K562 (cell line): ENCODE data around the gene CSTPP1. TPM values are rescaled to one million over a fixed set of nuclear protein-coding genes. Genes with fewer than 3 reads are reported as not detected.
A peak's percentile ranks its signal among the peaks of the same experiment; 100 is the strongest.

Experiments
- ARHGAP35 ChIP-seq: fragments of 450-650 bp; IDR thresholded peaks from 2 replicates; pipeline ENCODE4 v1.6.1; 2018; ENCODE audit not compliant: partially characterized antibody
- DACH1 ChIP-seq: fragments of 450-650 bp; IDR thresholded peaks from 2 replicates; pipeline ENCODE4 v1.6.1; 2018; ENCODE audit not compliant: partially characterized antibody
- ELK1 ChIP-seq: sonication (generic); formaldehyde crosslinking; IDR thresholded peaks from 2 replicates; pipeline ENCODE4 v1.8.1; 2022; ENCODE audit warnings: missing genetic modification reagents
- KDM2B ChIP-seq: fragments of 250-450 bp; sonication (Bioruptor Pico); IDR thresholded peaks from 2 replicates; pipeline ENCODE4 v1.8.0; 2021; ENCODE audit warnings: mild to moderate bottlenecking, moderate library complexity
- POU5F1 ChIP-seq: fragments of 150-350 bp; IDR thresholded peaks from 2 replicates; pipeline ENCODE4 v1.6.1; 2014; ENCODE audit warnings: borderline replicate concordance, low read length, low read depth, mild to moderate bottlenecking; ENCODE audit not compliant: partially characterized antibody
- PTRF ChIP-seq: fragments of 450-650 bp; IDR thresholded peaks from 2 replicates; pipeline ENCODE4 v1.6.1; 2016; ENCODE audit warnings: mild to moderate bottlenecking, missing genetic modification characterization, missing compliant biosample characterization
- ZFP36 ChIP-seq: fragments of 150-350 bp; IDR thresholded peaks from 2 replicates; pipeline ENCODE4 v1.6.1; 2018; ENCODE audit warnings: low read length, low read depth; ENCODE audit not compliant: partially characterized antibody
- polyA plus RNA-seq, 8 experiments: library from polyadenylated mRNA; depleted of rRNA in 4 of 8; stranded (reverse) in 5 of 8; unstranded in 3 of 8; fragments of >200 nt; fragmentation: Nextera tagmentation in 2 of 8; fragmentation: Illumina TruSeq in 1 of 8; extraction: Ambion mirVana in 2 of 8; extraction: Trizol in 1 of 8; gene quantifications; 2 replicates each; pipeline versions ENCODE4 v1.2.1 to v1.2.3, GENCODE V29; 2011 to 2014; ENCODE audit warnings: inconsistent platforms in 1 of 8, missing spikeins in 1 of 8
- total RNA-seq, 7 experiments: library from RNA; depleted of rRNA in 6 of 7; stranded (reverse); fragments of >200 nt in 6 of 7; fragmentation: Illumina TruSeq in 2 of 7; extraction: Trizol in 2 of 7; gene quantifications; 2 replicates each; pipeline versions ENCODE4 v1.2.1 to v1.2.3, GENCODE V29; 2011 to 2021; ENCODE audit warnings: low replicate concordance in 1 of 7
- TF ChIP-seq, protein P1 (sequence below), 2 experiments: IDR thresholded peaks in 1 of 2; conservative IDR thresholded peaks in 1 of 2; 2 replicates each; pipeline ENCODE4 v1.6.1; 2016; ENCODE audit warnings: low read depth in 2 of 2, mild to moderate bottlenecking in 1 of 2, missing compliant biosample characterization in 1 of 2, missing genetic modification characterization in 1 of 2, moderate library complexity in 1 of 2
- TF ChIP-seq, protein P2 (sequence below), 2 experiments: fragments of 450-650 bp; formaldehyde crosslinking in 1 of 2; IDR thresholded peaks; 2 replicates each; pipeline versions ENCODE4 v1.4.0 to v1.6.1; 2014 to 2020; ENCODE audit warnings: mild to moderate bottlenecking in 2 of 2, borderline replicate concordance in 1 of 2, low read depth in 1 of 2

CSTPP1 gene
- total and polyA plus RNA-seq, 9 of the 15 experiments (the other 6 are each of a cell fraction or from before 2014, with no cell fraction given): 6.5 to 17.8 (median 9.2) TPM

DNA sequence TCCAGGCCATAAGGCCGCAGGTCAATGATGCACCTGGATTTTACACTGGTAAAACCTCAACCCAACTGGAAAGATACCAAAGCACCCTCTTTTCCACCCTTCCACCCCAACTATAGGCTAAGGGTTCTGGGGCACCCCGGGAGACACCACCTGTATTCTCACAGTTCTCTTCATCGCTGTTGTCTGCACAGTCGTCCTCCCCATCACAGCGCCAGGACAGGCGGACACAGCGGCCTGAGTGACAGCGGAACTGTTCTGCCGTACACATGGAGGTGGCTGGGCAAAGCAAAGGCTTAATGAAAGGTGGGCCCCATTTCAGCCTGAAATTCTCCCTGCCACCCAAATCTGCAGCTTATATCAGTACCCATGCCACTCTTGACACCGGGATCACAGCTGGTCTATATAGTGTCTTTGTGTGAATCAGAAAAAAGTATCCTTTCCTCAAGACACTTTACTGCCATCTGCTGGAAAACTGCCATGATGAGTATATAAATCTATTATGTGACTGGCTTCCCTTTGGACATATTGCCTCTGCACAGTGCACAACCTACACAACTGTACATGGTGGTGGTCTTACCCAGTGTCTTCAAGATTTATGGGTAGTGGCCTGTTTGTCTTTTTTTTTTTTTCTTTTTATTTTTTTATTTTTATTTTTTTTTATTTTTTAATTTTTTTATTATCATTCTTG, 39.7 kb upstream of the CSTPP1 start (continued):
- TF ChIP-seq, protein P1, sequence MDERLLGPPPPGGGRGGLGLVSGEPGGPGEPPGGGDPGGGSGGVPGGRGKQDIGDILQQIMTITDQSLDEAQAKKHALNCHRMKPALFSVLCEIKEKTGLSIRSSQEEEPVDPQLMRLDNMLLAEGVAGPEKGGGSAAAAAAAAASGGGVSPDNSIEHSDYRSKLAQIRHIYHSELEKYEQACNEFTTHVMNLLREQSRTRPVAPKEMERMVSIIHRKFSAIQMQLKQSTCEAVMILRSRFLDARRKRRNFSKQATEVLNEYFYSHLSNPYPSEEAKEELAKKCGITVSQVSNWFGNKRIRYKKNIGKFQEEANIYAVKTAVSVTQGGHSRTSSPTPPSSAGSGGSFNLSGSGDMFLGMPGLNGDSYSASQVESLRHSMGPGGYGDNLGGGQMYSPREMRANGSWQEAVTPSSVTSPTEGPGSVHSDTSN (CRISPR knock-in tag; IDR thresholded peaks at IDR 0.05; ENCODE audit: low read depth): no peak
- TF ChIP-seq, protein P1 (tag; conservative IDR thresholded peaks at IDR 0.05; ENCODE audit: low read depth): peak; percentile 62
- TF ChIP-seq ZFP36 (no peak), ELK1 (CRISPR knock-in tag) (no peak), POU5F1 (no peak), ARHGAP35 (no peak), DACH1 (peak; percentile 12), KDM2B (CRISPR knock-in tag) (no peak), PTRF (tag) (no peak)
- TF ChIP-seq, protein P2, sequence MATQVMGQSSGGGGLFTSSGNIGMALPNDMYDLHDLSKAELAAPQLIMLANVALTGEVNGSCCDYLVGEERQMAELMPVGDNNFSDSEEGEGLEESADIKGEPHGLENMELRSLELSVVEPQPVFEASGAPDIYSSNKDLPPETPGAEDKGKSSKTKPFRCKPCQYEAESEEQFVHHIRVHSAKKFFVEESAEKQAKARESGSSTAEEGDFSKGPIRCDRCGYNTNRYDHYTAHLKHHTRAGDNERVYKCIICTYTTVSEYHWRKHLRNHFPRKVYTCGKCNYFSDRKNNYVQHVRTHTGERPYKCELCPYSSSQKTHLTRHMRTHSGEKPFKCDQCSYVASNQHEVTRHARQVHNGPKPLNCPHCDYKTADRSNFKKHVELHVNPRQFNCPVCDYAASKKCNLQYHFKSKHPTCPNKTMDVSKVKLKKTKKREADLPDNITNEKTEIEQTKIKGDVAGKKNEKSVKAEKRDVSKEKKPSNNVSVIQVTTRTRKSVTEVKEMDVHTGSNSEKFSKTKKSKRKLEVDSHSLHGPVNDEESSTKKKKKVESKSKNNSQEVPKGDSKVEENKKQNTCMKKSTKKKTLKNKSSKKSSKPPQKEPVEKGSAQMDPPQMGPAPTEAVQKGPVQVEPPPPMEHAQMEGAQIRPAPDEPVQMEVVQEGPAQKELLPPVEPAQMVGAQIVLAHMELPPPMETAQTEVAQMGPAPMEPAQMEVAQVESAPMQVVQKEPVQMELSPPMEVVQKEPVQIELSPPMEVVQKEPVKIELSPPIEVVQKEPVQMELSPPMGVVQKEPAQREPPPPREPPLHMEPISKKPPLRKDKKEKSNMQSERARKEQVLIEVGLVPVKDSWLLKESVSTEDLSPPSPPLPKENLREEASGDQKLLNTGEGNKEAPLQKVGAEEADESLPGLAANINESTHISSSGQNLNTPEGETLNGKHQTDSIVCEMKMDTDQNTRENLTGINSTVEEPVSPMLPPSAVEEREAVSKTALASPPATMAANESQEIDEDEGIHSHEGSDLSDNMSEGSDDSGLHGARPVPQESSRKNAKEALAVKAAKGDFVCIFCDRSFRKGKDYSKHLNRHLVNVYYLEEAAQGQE (IDR thresholded peaks at IDR 0.05; ENCODE audit: borderline replicate concordance): peak; percentile 26; the same call in 1 of the 2 replicates
- TF ChIP-seq, protein P2 (CRISPR knock-in tag; IDR thresholded peaks at IDR 0.05; ENCODE audit: low read depth): no peak
